Astrocyte of the cerebellum (primary cell): ENCODE results near the gene TGIF1.

Source experiments
- DNase-seq: peaks from one replicate; pipeline ENCODE4 v3.0.0-alpha.2; 2011; ENCODE audit warnings: low read depth
- H3K4me3 ChIP-seq: 2 replicates; pipeline ENCODE4 v1.5.1; 2011; ENCODE audit warnings: mild to moderate bottlenecking, low read depth, low read length, moderate library complexity
- in situ Hi-C: cut with HindIII; loops from 2 replicates; pipeline ENCODE4 v1.10.0; 2017; ENCODE audit warnings: low sequenced_read_pairs
- TF ChIP-seq, protein P1 (sequence below): IDR thresholded peaks from 2 replicates; pipeline ENCODE4 v1.5.1; 2012; ENCODE audit warnings: low read length, low read depth, moderate library complexity, mild to moderate bottlenecking; ENCODE audit errors: missing control alignments

Gene TGIF1

DNA sequence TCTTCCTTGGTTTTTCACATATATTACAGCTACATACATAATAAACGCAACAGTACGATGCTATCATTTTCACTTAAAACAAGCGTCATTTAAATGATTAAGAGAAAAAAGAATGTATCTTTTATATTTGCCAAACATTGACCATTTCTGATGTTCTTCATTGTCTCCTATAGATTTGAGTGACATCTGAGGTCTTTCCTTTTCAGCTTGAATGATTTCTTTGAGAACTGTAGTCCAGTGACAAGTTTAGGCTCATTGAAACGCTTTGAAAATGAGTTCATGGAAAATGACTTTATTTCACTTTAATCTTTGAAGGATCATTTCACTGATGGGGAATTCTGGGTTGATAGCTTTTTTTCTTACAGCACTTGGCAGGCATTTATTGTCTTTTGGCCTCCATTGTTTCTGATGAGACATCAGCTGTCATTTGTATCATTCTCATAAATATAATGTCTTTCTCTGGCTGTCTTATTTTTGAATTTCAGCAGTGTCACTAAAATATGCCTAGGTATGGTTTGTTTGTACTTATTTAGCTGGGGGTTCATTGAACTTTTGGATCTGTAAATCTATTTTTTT, 10.9 kb downstream of the TGIF1 start:
- no peak for DNase-seq
- in situ Hi-C loops, result no loop called here
- TF ChIP-seq, protein P1, sequence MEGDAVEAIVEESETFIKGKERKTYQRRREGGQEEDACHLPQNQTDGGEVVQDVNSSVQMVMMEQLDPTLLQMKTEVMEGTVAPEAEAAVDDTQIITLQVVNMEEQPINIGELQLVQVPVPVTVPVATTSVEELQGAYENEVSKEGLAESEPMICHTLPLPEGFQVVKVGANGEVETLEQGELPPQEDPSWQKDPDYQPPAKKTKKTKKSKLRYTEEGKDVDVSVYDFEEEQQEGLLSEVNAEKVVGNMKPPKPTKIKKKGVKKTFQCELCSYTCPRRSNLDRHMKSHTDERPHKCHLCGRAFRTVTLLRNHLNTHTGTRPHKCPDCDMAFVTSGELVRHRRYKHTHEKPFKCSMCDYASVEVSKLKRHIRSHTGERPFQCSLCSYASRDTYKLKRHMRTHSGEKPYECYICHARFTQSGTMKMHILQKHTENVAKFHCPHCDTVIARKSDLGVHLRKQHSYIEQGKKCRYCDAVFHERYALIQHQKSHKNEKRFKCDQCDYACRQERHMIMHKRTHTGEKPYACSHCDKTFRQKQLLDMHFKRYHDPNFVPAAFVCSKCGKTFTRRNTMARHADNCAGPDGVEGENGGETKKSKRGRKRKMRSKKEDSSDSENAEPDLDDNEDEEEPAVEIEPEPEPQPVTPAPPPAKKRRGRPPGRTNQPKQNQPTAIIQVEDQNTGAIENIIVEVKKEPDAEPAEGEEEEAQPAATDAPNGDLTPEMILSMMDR, result no peak
- H3K4me3 ChIP-seq, result no peak overlapping the region

DNA sequence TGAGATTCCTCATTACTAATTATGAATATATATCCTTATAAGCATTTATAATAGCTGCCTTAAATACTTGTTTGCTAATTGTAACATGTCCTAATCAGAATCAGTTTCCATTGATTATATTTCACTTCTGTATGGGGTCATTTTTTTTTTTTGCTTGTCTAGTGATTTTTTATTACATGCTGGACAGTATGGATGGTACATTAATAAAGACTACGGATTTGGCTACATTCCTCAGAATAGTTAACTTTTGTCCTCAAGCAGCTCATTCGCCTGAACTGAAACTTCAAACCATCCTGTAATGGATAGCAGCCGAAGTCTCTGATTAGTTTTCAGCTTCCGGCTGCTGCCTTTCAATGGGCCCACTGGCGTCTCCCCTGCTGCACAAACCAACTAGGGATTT, 11.7 kb downstream of the TGIF1 start:
- no peak for DNase-seq
- TF ChIP-seq, protein P1, result no peak
- in situ Hi-C loops, result no loop called here
- H3K4me3 ChIP-seq, result no peak overlapping the region

GRCh38 chr18:3463051-3463450, 13.1 kb downstream of the TGIF1 start:
- TF ChIP-seq, protein P1, result no peak
- DNase-seq, result no peak
- no peak overlapping the region for H3K4me3 ChIP-seq
- in situ Hi-C loops, result no loop called here

- no peak for DNase-seq
- in situ Hi-C loops, result no loop called here
- no peak overlapping the region for H3K4me3 ChIP-seq
- TF ChIP-seq, protein P1, result no peak
Measured at GRCh38 chr18:3466045-3466444, 16.1 kb downstream of the TGIF1 start.

DNA sequence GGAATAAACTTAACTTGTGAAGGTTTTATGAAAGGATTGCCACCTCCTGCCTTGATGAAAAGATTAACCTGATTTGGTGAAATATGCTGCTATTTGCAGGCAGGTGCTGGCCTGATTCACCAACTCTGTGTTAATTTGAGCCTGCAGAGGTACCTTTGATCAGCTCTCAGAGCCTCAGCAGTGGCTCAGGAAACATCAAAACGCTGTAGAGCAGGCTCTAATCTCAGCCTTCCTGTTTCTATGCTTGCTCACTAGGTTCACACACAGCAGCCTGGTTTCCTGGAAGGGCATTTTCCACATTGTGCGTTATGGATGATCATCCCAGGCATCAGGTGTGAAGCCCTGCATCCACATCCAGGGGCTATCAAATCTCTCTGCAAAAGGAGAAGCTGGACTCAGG, 16.9 kb downstream of the TGIF1 start:
- in situ Hi-C loops, result no loop called here
- TF ChIP-seq, protein P1, result no peak
- no peak for DNase-seq
- no peak overlapping the region for H3K4me3 ChIP-seq

GRCh38 chr18:3468066-3468705, 18.2 kb downstream of the TGIF1 start:
- TF ChIP-seq, protein P1, result no peak
- in situ Hi-C loops, result no loop called here
- no peak for DNase-seq
- H3K4me3 ChIP-seq, result no peak overlapping the region

DNA sequence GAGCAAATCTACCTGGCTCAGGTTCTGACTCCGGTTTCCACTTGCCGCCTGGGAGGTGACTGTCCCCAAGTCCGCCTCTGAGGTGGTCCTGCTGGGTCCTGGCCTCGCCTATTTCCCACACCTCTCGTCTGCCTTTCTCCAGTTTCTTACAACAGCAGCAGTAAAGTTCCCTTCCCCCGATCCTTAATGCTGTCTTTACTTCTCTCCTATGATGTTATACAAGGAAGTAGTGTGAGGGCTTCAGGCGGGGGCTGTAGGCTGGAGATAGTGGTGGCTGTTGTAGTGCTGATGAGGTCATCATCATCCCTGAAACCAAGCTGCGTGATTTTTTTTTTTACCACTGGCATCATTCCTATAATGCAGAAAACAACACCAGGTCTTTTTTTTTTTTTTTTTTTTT, 18.9 kb downstream of the TGIF1 start:
- no peak for DNase-seq
- in situ Hi-C loops, result no loop called here
- TF ChIP-seq, protein P1, result no peak
- H3K4me3 ChIP-seq, result no peak overlapping the region
